ENCODE data around the gene FAM181A. TPM values are rescaled to one million over a fixed set of nuclear protein-coding genes. Genes with fewer than 3 reads are reported as not detected.

The FAM181A gene
- total RNA-seq, 2 experiments from 2014 or later, result not detected

GRCh38 chr14:93949511-93950075 lies 22.4 kb downstream of the FAM181A start:
- CTCF ChIA-PET, result interaction anchor here (1.5 to 5.7 kb wide), 3 partner anchors 9 to 21 kb away, joined by 3 to 54 read pairs (median 8); no protein-coding TSS in a partner anchor
- peaks cover 36% of the 10 kb centered on the region for H3K36me3 Mint-ChIP-seq (ENCODE audit: low read depth)

GRCh38 chr14:93950948-93951634 lies 23.9 kb downstream of the FAM181A start:
- DNase-seq, result no peak
- Mint-ChIP-seq H3K4me1 (peaks cover 51% of the 10 kb centered on the region), H3K4me3 (no peak overlapping the region), H3K27me3 (no peaks in the 10 kb centered on the region), H3K9me3 (no peaks in the 10 kb centered on the region), H3K27ac (no peak overlapping the region), H3K36me3 (ENCODE audit: low read depth) (peaks cover 34% of the 10 kb centered on the region)
- POLR2A ChIA-PET, result no interaction called here
- CTCF ChIA-PET, result interaction anchor here (1.1 to 5.7 kb wide), 5 partner anchors 11 to 124 kb away, joined by 3 to 54 read pairs (median 8); partner anchors contain the start of gene ASB2

More at GRCh38 chr14:93949511-93950075, 22.4 kb downstream of the FAM181A start:
- H3K9me3 Mint-ChIP-seq, result no peaks in the 10 kb centered on the region
- H3K27ac Mint-ChIP-seq, result no peak overlapping the region
- no peaks in the 10 kb centered on the region for H3K27me3 Mint-ChIP-seq
- no peak for DNase-seq
- peaks cover 36% of the 10 kb centered on the region for H3K4me1 Mint-ChIP-seq
- H3K4me3 Mint-ChIP-seq, result no peak overlapping the region
- POLR2A ChIA-PET, result no interaction called here

DNA sequence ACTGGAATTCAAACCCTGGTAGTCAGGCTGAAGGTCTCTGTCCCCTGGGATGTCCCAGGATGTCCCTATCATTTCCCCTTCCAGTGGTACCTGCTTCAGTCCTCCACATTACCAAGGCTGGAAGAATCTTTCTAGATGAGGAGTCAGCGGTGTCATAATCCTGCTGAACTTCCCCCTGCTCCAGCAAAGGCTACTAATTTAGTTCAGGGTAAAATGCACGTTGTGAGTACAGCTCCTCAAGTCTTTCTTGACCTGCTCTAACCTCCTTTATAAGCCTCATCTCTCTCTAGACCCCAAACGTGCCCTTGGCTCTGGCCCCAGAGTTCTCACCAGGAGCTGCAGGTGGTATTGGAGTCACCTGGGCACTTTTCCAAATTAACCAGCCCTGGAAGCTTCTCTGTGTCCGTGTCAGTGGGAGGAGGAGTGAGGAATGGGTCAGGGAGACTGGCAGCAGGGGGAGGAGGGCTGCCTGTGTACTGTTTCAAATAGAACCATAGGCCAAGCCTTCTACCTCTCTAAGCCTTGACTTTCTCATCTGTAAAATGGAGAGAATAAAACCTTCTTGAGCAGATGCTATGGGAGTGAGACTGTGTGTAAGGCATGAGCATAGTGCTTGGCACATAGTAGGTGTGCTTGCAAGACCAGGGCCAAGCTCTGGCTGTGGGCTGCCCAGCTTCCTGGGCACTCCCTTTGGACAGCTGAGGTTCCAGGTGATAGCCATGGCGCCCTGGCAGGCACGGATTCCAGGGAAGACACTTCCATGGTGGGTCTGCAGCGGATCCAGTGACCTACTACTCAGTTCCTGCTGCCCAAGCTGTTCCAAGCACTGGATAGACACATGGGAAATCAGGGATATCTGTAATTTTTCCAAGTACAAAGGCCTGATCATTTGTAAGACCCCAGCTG lies 24.7 kb downstream of the FAM181A start:
- H3K9me3 Mint-ChIP-seq, result no peaks in the 10 kb centered on the region
- peak overlapping the region; percentile 25 for H3K27ac Mint-ChIP-seq
- ChIA-PET CTCF (interaction anchor here (0.8 to 5.7 kb wide), 5 partner anchors 9 to 123 kb away, joined by 3 to 54 read pairs (median 4); no protein-coding TSS in a partner anchor), POLR2A (no interaction called here)
- no peak for DNase-seq
- peaks cover 59% of the 10 kb centered on the region for H3K4me1 Mint-ChIP-seq
- no peaks in the 10 kb centered on the region for H3K27me3 Mint-ChIP-seq
- peaks cover 32% of the 10 kb centered on the region for H3K36me3 Mint-ChIP-seq (ENCODE audit: low read depth)
- no peak overlapping the region for H3K4me3 Mint-ChIP-seq

GRCh38 chr14:93952829-93953228 lies 25.7 kb downstream of the FAM181A start:
- peaks cover 27% of the 10 kb centered on the region for H3K36me3 Mint-ChIP-seq (ENCODE audit: low read depth)

DNA sequence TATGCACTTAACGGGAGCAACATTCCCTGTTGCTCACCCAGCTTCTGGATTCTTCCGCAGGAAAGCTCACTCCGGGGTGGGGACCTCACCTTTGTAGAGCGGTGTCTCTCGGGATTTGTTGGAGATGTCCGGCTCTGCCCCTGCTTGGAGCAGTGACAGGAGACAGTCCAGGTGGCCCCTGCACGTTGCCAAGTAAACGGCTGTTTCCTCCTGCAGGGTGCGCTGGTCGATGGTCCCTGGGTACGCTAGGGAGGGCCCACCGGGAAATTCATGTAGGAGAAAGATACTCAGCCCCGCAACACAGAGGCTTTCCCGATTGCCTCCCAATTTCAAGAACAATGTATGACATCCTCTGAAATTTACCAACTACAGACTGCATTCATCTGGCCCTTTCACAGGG lies 26.1 kb downstream of the FAM181A start:
- H3K36me3 Mint-ChIP-seq (ENCODE audit: low read depth), result peaks cover 26% of the 10 kb centered on the region
- H3K9me3 Mint-ChIP-seq, result no peaks in the 10 kb centered on the region
- H3K4me1 Mint-ChIP-seq, result peaks cover 73% of the 10 kb centered on the region
- H3K27ac Mint-ChIP-seq, result no peak overlapping the region
- CTCF ChIA-PET, result interaction anchor here (1.2 to 5.7 kb wide), 3 partner anchors 11 to 18 kb away, joined by 4 to 54 read pairs (median 14); no protein-coding TSS in a partner anchor
- no peaks in the 10 kb centered on the region for H3K27me3 Mint-ChIP-seq
- H3K4me3 Mint-ChIP-seq, result no peak overlapping the region
- no peak for DNase-seq
- POLR2A ChIA-PET, result no interaction called here

More at GRCh38 chr14:93952829-93953228, 25.7 kb downstream of the FAM181A start:
- POLR2A ChIA-PET, result no interaction called here
- no peak overlapping the region for H3K4me3 Mint-ChIP-seq
- H3K9me3 Mint-ChIP-seq, result no peaks in the 10 kb centered on the region
- peaks cover 69% of the 10 kb centered on the region for H3K4me1 Mint-ChIP-seq
- DNase-seq, result no peak
- no peaks in the 10 kb centered on the region for H3K27me3 Mint-ChIP-seq
- H3K27ac Mint-ChIP-seq, result peak overlapping the region; percentile 73
- CTCF ChIA-PET, result interaction anchor here (0.8 to 5.7 kb wide), 4 partner anchors 10 to 59 kb away, joined by 3 to 54 read pairs (median 9); no protein-coding TSS in a partner anchor

DNA sequence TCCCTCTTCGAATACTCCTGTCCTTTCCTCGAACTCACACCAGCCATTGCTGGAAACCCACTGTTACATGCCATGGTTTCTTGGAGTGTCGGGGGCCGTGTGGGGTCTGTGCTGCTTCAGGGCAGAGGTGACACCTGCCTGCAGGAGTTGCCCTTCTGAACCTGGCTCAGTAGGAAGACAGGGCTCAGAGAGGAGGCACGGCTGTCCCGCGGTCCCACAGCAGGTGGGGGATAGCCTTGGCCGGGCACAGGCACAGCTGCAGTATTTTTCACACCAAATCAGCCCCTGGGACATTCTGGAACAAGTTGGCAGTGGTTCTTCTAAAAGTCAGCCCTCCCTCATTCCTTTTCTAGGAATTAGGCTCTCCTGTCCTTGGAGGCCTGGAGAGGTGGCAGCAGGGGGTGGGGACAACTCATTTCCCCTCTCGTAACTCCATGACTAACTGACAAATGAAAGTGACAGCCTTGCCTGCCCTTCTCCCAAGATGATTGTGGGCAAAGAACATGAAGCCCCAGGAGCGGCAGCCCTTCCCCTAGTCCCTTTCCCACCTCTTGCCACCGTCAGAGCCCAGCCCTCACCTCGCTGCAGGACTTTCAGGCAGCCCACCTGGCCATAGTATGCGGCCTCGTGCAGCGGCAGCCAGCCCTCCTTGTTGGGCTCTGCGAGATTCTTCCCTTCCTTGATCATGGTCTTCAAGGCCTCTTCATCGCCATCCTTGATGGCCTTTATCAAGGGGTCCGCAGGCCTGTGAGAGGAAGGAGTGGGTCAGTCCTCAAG lies 26.8 kb downstream of the FAM181A start:
- H3K4me1 Mint-ChIP-seq, result peaks cover 80% of the 10 kb centered on the region
- no peak for DNase-seq
- peak overlapping the region; percentile 66 for H3K4me3 Mint-ChIP-seq
- no peaks in the 10 kb centered on the region for H3K9me3 Mint-ChIP-seq
- ChIA-PET POLR2A (no interaction called here), CTCF (interaction anchor here (2.1 to 14.5 kb wide), 3 partner anchors 13 to 23 kb away, joined by 7 to 173 read pairs (median 14); partner anchors contain the start of gene ASB2)
- H3K36me3 Mint-ChIP-seq (ENCODE audit: low read depth), result peaks cover 26% of the 10 kb centered on the region
- no peaks in the 10 kb centered on the region for H3K27me3 Mint-ChIP-seq
- H3K27ac Mint-ChIP-seq, result no peak overlapping the region

GRCh38 chr14:93954516-93954830 lies 27.3 kb downstream of the FAM181A start:
- Mint-ChIP-seq H3K27ac (peak overlapping the region; percentile 89), H3K9me3 (no peaks in the 10 kb centered on the region), H3K4me1 (peaks cover 85% of the 10 kb centered on the region), H3K36me3 (ENCODE audit: low read depth) (peaks cover 24% of the 10 kb centered on the region), H3K27me3 (no peaks in the 10 kb centered on the region), H3K4me3 (peak overlapping the region; percentile 66)
- POLR2A ChIA-PET, result interaction anchor here (0.5 kb wide), 1 partner anchor 1583 kb away, joined by 4 read pairs; no protein-coding TSS in a partner anchor
- DNase-seq, result no peak
- CTCF ChIA-PET, result interaction anchor here (2.1 to 14.5 kb wide), 3 partner anchors 13 to 22 kb away, joined by 7 to 173 read pairs (median 54); partner anchors contain the start of gene ASB2

- POLR2A ChIA-PET, result interaction anchor here (0.5 to 0.8 kb wide), 2 partner anchors 98 to 1582 kb away, joined by 3 to 4 read pairs; no protein-coding TSS in a partner anchor
- Mint-ChIP-seq H3K9me3 (no peaks in the 10 kb centered on the region), H3K36me3 (ENCODE audit: low read depth) (peaks cover 25% of the 10 kb centered on the region), H3K4me3 (peak overlapping the region; percentile 66), H3K27ac (peak overlapping the region; percentile 89), H3K4me1 (peaks cover 92% of the 10 kb centered on the region), H3K27me3 (no peaks in the 10 kb centered on the region)
- CTCF ChIA-PET, result interaction anchor here (1.0 to 14.5 kb wide), 5 partner anchors 10 to 31 kb away, joined by 3 to 173 read pairs (median 7); partner anchors contain the start of gene ASB2
- peak; percentile 55 for DNase-seq
Measured at GRCh38 chr14:93954900-93955849, 28.0 kb downstream of the FAM181A start.

DNA sequence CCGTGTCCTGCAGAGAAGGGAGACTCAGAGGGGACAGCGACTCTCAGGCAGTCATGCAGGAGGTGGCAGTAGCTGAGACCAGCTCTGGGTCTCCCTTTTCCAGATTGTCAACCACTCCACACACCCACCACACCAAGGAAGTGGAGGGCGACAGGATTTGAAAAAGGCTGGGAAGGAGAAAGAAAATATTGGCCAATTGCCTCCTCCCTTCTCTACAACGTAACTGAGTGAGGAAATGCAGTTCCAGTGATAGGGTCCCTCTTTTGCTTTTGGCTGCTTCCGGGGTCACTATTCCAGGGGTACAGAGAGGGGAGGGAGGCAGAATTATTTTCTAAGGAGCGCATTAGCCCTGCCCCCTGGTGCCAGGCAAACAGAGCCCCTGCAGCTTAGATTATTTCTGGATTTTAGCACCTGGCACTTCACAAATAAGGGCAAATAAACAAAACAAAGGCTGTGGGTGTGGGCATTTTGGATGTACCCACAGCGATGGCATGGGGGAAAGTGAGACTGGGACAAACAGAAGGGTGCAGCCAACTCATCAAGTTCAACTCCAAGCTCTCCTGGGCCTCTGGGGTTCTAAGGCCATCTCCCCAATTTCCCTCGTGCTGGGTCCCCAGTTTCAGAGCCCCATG lies 28.8 kb downstream of the FAM181A start:
- Mint-ChIP-seq H3K4me3 (peak overlapping the region; percentile 66), H3K9me3 (no peaks in the 10 kb centered on the region), H3K4me1 (peaks cover 93% of the 10 kb centered on the region), H3K27me3 (no peaks in the 10 kb centered on the region), H3K36me3 (ENCODE audit: low read depth) (peaks cover 18% of the 10 kb centered on the region), H3K27ac (peak overlapping the region; percentile 89)
- no peak for DNase-seq
- ChIA-PET POLR2A (interaction anchor here (0.8 kb wide), 1 partner anchor 97 kb away, joined by 3 read pairs; no protein-coding TSS in a partner anchor), CTCF (interaction anchor here (1.0 to 14.5 kb wide), 6 partner anchors 9 to 30 kb away, joined by 3 to 173 read pairs (median 6); partner anchors contain the start of gene ASB2)

- peaks cover 22% of the 10 kb centered on the region for H3K36me3 Mint-ChIP-seq (ENCODE audit: low read depth)
- ChIA-PET POLR2A (no interaction called here), CTCF (interaction anchor here (1.0 to 14.5 kb wide), 4 partner anchors 16 to 41 kb away, joined by 3 to 173 read pairs (median 28); partner anchors contain the start of genes ASB2 and CCDC197)
- H3K27ac Mint-ChIP-seq, result peak overlapping the region; percentile 89
- peaks cover 98% of the 10 kb centered on the region for H3K4me1 Mint-ChIP-seq
- H3K9me3 Mint-ChIP-seq, result no peaks in the 10 kb centered on the region
- H3K27me3 Mint-ChIP-seq, result no peaks in the 10 kb centered on the region
- peak overlapping the region; percentile 66 for H3K4me3 Mint-ChIP-seq
- peak; percentile 40 for DNase-seq
Measured at GRCh38 chr14:93956514-93957332, 29.6 kb downstream of the FAM181A start.

Data from activated CD4-positive, alpha-beta T cell treated with anti-CD3 and anti-CD28 coated beads, Interleukin-2, amount 10 ng/mL, durations not matched to agents 7 days and 5 days (primary cell).